ENCODE measurements around the gene FCHSD2.

FCHSD2 gene

GRCh38 chr11:73142128-73142377, at the start of gene FCHSD2:
FCHSD2 (minus strand) TSS chr11:73142318; CDS start chr11:73141877, 441 bp downstream.
- peak; percentile 73 for DNase-seq

GRCh38 chr11:73191151-73191550, 49.0 kb upstream of the FCHSD2 start:
- DNase-seq: no peak

GRCh38 chr11:73190557-73190885, 48.4 kb upstream of the FCHSD2 start:
- DNase-seq: no peak

GRCh38 chr11:73189723-73190556, 47.8 kb upstream of the FCHSD2 start:
- no peak for DNase-seq

GRCh38 chr11:73189315-73189714, 47.2 kb upstream of the FCHSD2 start:
- DNase-seq: no peak

- DNase-seq: no peak
Measured at GRCh38 chr11:73188301-73188700, 46.2 kb upstream of the FCHSD2 start.

GRCh38 chr11:73187854-73188253, 45.7 kb upstream of the FCHSD2 start:
- DNase-seq: no peak

GRCh38 chr11:73186886-73187285, 44.8 kb upstream of the FCHSD2 start:
- DNase-seq: no peak

GRCh38 chr11:73186294-73186850, 44.3 kb upstream of the FCHSD2 start:
- no peak for DNase-seq

GRCh38 chr11:73185680-73186293, 43.7 kb upstream of the FCHSD2 start:
- no peak for DNase-seq

GRCh38 chr11:73184953-73185671, 43.0 kb upstream of the FCHSD2 start:
- peak; percentile 27 for DNase-seq

- DNase-seq: no peak
Measured at GRCh38 chr11:73182824-73183321, 40.8 kb upstream of the FCHSD2 start.

- DNase-seq: no peak
Measured at GRCh38 chr11:73178681-73179080, 36.6 kb upstream of the FCHSD2 start.

- peak; percentile 71 for DNase-seq
Measured at GRCh38 chr11:73177778-73178539, 35.8 kb upstream of the FCHSD2 start.

- DNase-seq: no peak
Measured at GRCh38 chr11:73177380-73177777, 35.3 kb upstream of the FCHSD2 start.

GRCh38 chr11:73176874-73177155, 34.7 kb upstream of the FCHSD2 start:
- DNase-seq: no peak

- no peak for DNase-seq
Measured at GRCh38 chr11:73176145-73176873, 34.2 kb upstream of the FCHSD2 start.

GRCh38 chr11:73175551-73176144, 33.5 kb upstream of the FCHSD2 start:
- no peak for DNase-seq

GRCh38 chr11:73174495-73174791, 32.3 kb upstream of the FCHSD2 start:
- DNase-seq: no peak

GRCh38 chr11:73173755-73174494, 31.8 kb upstream of the FCHSD2 start:
- no peak for DNase-seq

- no peak for DNase-seq
Measured at GRCh38 chr11:73172992-73173656, 31.0 kb upstream of the FCHSD2 start.

All from stimulated activated naive CD4-positive, alpha-beta T cell treated with Interleukin-2 at 50 U/mL for 16 hours (primary cell).